GM12801 (cell line): ENCODE measurements around the gene DIRAS1.

Source experiments
- TF ChIP-seq, protein P1 (sequence below): IDR thresholded peaks from one replicate; pipeline ENCODE4 v1.5.1; 2011; ENCODE audit warnings: control low read depth; ENCODE audit not compliant: insufficient read length; ENCODE audit errors: extremely low read depth

The DIRAS1 gene

DNA sequence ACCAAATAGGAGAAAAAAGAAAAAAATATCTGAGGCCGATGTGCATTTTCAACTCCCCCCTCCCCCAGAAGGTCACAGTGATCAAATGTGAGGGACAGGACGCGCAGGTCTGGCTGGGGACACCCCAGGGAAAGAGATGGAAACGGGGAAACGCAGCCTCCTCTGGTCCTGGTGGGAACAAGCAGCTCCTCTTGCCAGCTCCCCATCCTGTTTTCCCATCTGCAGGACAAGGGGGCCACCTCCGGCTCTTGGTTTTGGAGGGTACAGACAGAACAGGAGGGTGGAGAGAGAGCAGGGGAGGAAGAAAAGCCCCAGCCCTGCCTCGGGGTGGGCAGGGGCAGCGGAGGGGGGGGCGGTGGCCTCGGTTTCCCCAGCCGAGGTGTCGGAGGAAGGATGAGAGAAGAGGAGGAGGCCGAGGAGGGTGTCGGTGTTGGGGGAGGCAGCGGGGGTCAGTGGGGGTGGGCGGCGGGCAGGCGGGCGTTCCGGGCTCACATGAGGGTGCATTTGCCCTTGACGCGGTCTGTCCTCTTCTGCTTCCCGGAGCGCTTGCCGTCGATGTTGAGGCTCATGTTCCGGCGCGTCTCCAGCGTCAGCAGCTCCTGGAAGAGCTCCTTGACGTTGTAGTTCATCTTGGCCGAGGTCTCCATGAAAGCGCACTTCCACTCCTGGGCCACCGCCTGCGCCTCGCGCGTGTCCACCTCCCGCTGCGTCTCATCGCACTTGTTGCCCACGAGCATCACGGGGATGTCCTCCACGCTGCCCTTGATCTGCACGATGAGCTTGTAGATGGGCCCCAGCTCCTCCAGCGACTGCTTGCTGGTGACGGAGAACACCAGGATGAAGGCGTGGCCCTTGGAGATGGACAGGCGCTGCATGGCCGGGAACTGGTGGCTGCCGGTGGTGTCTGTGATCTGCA is 4.2 kb downstream of the DIRAS1 start:
- TF ChIP-seq, protein P1, sequence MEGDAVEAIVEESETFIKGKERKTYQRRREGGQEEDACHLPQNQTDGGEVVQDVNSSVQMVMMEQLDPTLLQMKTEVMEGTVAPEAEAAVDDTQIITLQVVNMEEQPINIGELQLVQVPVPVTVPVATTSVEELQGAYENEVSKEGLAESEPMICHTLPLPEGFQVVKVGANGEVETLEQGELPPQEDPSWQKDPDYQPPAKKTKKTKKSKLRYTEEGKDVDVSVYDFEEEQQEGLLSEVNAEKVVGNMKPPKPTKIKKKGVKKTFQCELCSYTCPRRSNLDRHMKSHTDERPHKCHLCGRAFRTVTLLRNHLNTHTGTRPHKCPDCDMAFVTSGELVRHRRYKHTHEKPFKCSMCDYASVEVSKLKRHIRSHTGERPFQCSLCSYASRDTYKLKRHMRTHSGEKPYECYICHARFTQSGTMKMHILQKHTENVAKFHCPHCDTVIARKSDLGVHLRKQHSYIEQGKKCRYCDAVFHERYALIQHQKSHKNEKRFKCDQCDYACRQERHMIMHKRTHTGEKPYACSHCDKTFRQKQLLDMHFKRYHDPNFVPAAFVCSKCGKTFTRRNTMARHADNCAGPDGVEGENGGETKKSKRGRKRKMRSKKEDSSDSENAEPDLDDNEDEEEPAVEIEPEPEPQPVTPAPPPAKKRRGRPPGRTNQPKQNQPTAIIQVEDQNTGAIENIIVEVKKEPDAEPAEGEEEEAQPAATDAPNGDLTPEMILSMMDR, result no peak

DNA sequence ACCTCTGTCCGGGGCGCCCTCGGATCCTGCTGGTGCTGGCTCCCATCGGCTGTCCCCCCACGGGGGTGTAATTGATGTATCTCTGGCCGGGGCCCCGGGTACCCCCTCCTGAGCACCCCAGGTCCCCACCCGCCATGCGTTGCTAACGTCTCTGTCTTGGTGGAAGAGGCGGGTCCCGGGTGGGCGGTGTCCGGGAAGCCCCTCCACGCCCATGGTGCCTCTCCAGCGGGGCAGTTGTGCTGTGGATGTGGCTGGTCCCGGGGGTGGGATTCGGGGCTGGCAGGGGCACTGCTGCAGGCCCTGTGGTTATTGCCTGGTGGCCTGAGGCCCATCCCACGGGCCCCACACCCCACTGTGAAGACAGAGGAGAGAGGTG is 4.9 kb downstream of the DIRAS1 start:
- TF ChIP-seq, protein P1, result no peak

DNA sequence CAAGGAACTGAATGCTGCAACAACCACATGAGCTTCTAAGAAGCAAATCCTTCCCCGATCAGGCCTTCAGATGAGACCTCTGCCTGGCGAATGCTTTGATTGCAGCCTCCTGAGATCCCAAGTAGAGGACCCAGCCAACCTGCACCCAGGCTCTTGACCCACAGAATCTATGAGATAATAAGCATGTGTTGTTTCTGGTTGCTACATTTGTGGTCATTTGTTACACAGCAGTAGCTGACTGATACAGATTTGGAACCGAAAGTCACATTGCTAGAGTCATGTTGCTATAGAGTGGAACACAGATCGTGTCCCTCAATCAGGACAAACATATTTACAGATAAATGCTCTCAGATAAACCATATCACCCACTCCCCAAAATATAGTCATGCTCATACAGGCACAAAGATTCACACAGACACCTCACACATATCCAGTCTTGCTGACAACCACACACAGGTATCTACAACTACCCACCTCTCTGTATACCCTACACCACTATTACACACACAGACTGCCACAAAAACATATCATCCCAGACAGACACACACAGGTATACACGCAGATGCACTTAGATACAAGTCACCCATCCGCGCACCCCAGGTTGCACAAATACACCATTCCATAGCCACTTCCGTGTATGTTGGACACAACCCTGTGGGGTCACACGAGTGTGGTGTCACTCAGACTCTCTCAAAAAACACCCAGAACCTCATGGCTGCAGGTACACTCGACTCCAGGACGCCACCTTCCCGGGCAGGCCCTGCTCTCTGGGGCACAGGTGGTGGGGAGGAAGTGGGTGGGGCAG is 5.5 kb downstream of the DIRAS1 start:
- TF ChIP-seq, protein P1, result no peak

DNA sequence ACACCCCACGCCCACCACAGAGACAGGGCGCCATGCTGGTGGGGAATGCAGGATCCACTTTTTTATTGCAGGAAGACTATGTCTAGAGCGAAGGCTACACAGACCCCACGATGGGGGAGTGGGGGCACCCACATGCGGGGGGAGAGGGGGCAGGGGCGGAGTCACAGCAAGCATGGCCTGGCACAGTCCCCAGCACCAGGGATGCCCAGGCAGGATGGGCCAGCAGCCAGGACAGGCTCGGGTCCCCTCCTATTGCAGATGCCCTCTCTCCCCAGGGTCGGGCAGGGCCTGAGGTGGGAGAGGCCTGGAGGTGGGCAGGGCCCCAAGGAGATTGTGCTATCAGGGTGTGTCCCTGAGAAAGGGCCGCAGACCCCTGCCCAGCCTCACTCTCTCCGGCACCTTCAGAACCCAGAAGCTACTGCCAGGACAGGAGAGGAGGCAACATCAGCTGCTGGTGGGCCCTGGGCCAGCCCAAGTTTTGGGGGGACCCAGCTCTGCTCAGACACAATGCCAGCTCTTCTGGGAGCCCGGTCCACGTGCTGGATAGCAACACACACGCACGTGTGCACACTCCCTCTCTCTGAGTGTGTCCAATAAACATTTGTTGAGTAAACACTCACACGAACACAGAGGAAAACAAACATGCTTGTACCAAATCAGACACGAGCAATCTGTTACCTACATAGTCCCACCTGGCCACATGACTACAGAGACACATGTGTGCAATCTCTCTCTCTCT is 6.5 kb downstream of the DIRAS1 start:
- TF ChIP-seq, protein P1, result no peak

DNA sequence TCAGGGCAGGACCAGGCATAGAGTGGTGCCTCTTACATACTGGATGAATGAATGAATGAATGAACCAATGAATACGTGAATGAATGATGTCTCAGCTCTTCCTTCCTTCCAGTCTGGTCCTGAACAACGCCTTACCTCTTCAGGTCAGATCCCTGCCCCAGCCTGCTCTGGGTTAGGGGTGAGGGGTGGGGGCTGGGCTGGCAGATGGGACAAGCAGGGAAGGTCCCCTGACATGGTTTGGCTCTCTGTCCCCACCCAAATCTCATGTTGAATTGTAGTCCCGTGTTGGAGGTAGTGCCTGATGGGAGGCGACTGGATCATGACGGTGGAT is 9.3 kb downstream of the DIRAS1 start:
- TF ChIP-seq, protein P1, result no peak

DNA sequence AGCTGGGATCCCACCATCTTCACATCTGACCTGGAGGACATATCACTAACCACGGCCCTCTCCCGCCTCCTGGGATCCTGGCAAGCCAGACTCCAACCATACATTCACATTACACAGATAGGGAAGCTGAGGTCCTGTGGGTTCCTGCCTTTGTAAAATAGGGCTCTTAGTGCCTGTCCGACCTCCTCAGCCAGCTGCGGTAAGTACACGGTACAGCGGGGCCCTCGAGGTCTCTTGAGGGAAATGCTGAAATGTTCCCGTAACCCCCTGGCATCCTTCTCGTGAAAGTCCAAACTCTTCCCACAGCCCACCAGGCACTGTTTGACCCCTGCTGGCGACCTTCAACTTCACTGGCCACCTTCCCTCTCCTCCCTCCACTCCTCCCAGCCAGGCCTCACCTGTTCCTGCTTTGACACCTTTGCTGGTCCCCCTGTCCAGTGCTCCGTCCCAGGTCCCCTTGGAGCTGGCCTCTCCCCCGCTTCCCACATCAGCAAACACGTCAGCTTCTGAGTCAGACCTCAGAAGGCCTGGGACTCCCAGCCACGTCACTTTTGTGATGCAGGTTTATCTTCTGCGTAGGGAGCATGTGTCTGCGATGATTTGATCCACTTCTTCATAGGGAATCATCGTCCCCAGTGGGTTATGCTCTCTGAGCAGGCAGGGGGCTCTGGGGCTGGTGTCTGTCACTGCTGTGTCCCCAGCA is 9.8 kb downstream of the DIRAS1 start:
- TF ChIP-seq, protein P1, result no peak

DNA sequence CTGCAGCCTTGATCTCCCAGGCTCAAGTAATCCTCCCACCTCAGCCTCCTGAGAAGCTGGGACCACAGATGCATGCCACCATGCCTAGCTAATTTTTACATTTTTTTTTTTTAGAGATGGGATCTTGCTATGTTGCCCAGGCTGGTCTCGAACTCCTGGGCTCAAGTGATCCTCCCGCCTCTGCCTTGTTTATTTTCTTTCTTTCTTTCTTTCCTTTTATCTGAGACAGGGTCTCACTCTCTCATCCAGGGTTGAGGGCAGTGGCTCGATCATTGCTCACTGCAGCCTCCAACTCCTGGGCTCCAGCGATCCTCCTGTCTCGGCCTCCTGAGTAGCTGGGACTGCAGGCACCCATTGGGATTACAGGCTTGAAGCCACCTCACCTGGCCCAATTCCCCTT is 14.9 kb downstream of the DIRAS1 start:
- TF ChIP-seq, protein P1, result no peak
